Measurements from ENCODE around the gene PSMD9. TPM values are rescaled to one million over a fixed set of nuclear protein-coding genes. Genes with fewer than 3 reads are reported as not detected.

Gene PSMD9
- total and polyA plus RNA-seq, 2 experiments from 2014 or later: 32.7 to 36.3 TPM

GRCh38 chr12:121888478-121889273 is at the start of gene PSMD9 (continued):
- TF ChIP-seq ZNF114 (CRISPR knock-in tag; IDR thresholded peaks at IDR 0.05): no peak
- no peak for TF ChIP-seq JUNB (IDR thresholded peaks at IDR 0.05; ENCODE audit: unreplicated experiment)

- ATAC-seq (peak; percentile 95), DNase-seq (ENCODE audit: low spot score) (peak; percentile 100)
- Mint-ChIP-seq H3K4me3 (peak overlapping the region; percentile 98), H3K36me3 (ENCODE audit: low read depth) (no peaks in the 10 kb centered on the region; the same call in 2 of the 3 replicates), H3K27me3 (ENCODE audit: insufficient read depth, low read depth, poor library complexity) (peaks cover 16% of the 10 kb centered on the region), H3K27ac (peak overlapping the region; percentile 95), H3K9me3 (peaks cover 2% of the 10 kb centered on the region; the same call in 1 of the 3 replicates), H3K4me1 (peaks cover 8% of the 10 kb centered on the region; the same call in 1 of the 3 replicates)
- H3F3A ChIP-seq (replicated peaks; ENCODE audit: low read depth): peaks cover 7% of the 10 kb centered on the region; the same call in 1 of the 2 replicates
- peak overlapping the region; percentile 86 for H3K27ac ChIP-seq (ENCODE audit: low read depth)
- H3K4me3 ChIP-seq: peak overlapping the region; percentile 68
- H3K4me1 ChIP-seq (ENCODE audit: insufficient read depth): peaks cover 9% of the 10 kb centered on the region; the same call in 1 of the 2 replicates
- H3K27me3 ChIP-seq (ENCODE audit: insufficient read depth): no peaks in the 10 kb centered on the region
- no peaks in the 10 kb centered on the region for H3K9me2 ChIP-seq (ENCODE audit: insufficient read depth)
- H4K20me1 ChIP-seq (replicated peaks; ENCODE audit: insufficient read depth): no peaks in the 10 kb centered on the region
- peak overlapping the region; percentile 92 for H2AFZ ChIP-seq
- H3K79me2 ChIP-seq (replicated peaks; ENCODE audit: insufficient read depth): no peaks in the 10 kb centered on the region
- H3K36me3 ChIP-seq (ENCODE audit: insufficient read depth): no peaks in the 10 kb centered on the region
- peak overlapping the region; percentile 82 for H3K4me2 ChIP-seq
- peak; percentile 17; the same call in 1 of the 2 replicates for TF ChIP-seq ETS1 (IDR thresholded peaks at IDR 0.05)
- peak; percentile 31 to 42 for TF ChIP-seq CTCF (conservative IDR thresholded peaks at IDR 0.05; ENCODE audit: low read depth in 2 of 2)
- TF ChIP-seq POLR2AphosphoS5 (IDR thresholded peaks at IDR 0.05; ENCODE audit: low read depth): peak; percentile 86
- no peak for TF ChIP-seq STAT1 (IDR thresholded peaks at IDR 0.05; ENCODE audit: unreplicated experiment)
- TF ChIP-seq CREB1 (CRISPR knock-in tag; IDR thresholded peaks at IDR 0.05; ENCODE audit: low read depth): peak; percentile 2; the same call in 1 of the 2 replicates
- TF ChIP-seq EZH2 (IDR thresholded peaks at IDR 0.05; ENCODE audit: low read depth, unreplicated experiment): no peak
Measured at GRCh38 chr12:121839106-121839992, 49.2 kb upstream of the PSMD9 start.

Measured in GM23338 (cell line).